ENCODE results near the gene DHX58.

GRCh38 chr17:42072323-42073187 lies 40.0 kb downstream of the DHX58 start:
- TF ChIP-seq CTCF (IDR thresholded peaks at IDR 0.05) (no peak), POLR2A (IDR thresholded peaks at IDR 0.05) (no peak), EP300 (IDR thresholded peaks at IDR 0.05) (no peak)
